WTC11 (cell line): ENCODE results near the gene SNCA. TPM values are rescaled to one million over a fixed set of nuclear protein-coding genes. Genes with fewer than 3 reads are reported as not detected.

Source experiments
- ATAC-seq: fragments of 200-7000 bp; cut with Tn5 transposase; 2 replicates; pipeline ENCODE4 v1.10.0; 2021; ENCODE audit warnings: mild to moderate bottlenecking, moderate library complexity
- CTCF ChIA-PET: fragments of 300-600 bp; sonication (Branson Sonifier 250); formaldehyde crosslinking; loops from one replicate; lab custom pipeline; 2021; ENCODE audit warnings: antibody characterized with exemption; lab: Charles Lee
- POLR2A ChIA-PET: fragments of 350-600 bp; sonication (Branson Sonifier 250); formaldehyde crosslinking; loops from one replicate; lab custom pipeline; 2021; ENCODE audit warnings: antibody characterized with exemption; lab: Charles Lee
- DNase-seq: peaks from one replicate; pipeline ENCODE4 v3.0.0; 2021; ENCODE audit warnings: low spot score
- H3K27ac Mint-ChIP-seq: 2 replicates; pipeline ENCODE4 v1.8.0; 2021; ENCODE audit warnings: mixed read lengths
- H3K27me3 Mint-ChIP-seq: 2 replicates; pipeline ENCODE4 v1.8.0; 2021; ENCODE audit warnings: low read depth, mild to moderate bottlenecking, moderate library complexity, mixed read lengths
- H3K36me3 Mint-ChIP-seq: 2 replicates; pipeline ENCODE4 v1.8.0; 2021; ENCODE audit warnings: mixed read lengths
- H3K4me1 Mint-ChIP-seq: 2 replicates; pipeline ENCODE4 v1.8.0; 2022; ENCODE audit warnings: mixed read lengths
- H3K4me3 Mint-ChIP-seq: 2 replicates; pipeline ENCODE4 v1.8.0; 2021; ENCODE audit warnings: mild to moderate bottlenecking, moderate library complexity, mixed read lengths
- H3K9me3 Mint-ChIP-seq: 2 replicates; pipeline ENCODE4 v1.8.0; 2021; ENCODE audit warnings: mixed read lengths
- CREB1 ChIP-seq: sonication (generic); formaldehyde crosslinking; IDR thresholded peaks from 2 replicates; pipeline ENCODE4 v1.8.0; 2023; ENCODE audit warnings: mild to moderate bottlenecking, missing genetic modification reagents
- E2F1 ChIP-seq: sonication (generic); formaldehyde crosslinking; IDR thresholded peaks from 2 replicates; pipeline ENCODE4 v1.8.0; 2022; ENCODE audit warnings: mild to moderate bottlenecking, missing genetic modification reagents
- ELF4 ChIP-seq: sonication (generic); formaldehyde crosslinking; IDR thresholded peaks from 2 replicates; pipeline ENCODE4 v1.8.1; 2022; ENCODE audit warnings: low read depth, mild to moderate bottlenecking, moderate library complexity, missing genetic modification reagents
- EMX1 ChIP-seq: fragments of 250-450 bp; sonication (Bioruptor Pico); IDR thresholded peaks from 2 replicates; pipeline ENCODE4 v1.8.0; 2021; ENCODE audit warnings: mild to moderate bottlenecking
- ESRRA ChIP-seq: sonication (generic); formaldehyde crosslinking; IDR thresholded peaks from 2 replicates; pipeline ENCODE4 v1.8.1; 2022; ENCODE audit warnings: mild to moderate bottlenecking, missing genetic modification reagents, borderline replicate concordance
- GRHL2 ChIP-seq: fragments of 250-450 bp; sonication (Bioruptor Pico); IDR thresholded peaks from 2 replicates; pipeline ENCODE4 v1.8.0; 2022; ENCODE audit warnings: mild to moderate bottlenecking, moderate library complexity; ENCODE audit not compliant: insufficient replicate concordance, severe bottlenecking
- HMGXB4 ChIP-seq: sonication (generic); formaldehyde crosslinking; IDR thresholded peaks from 2 replicates; pipeline ENCODE4 v1.8.1; 2023; ENCODE audit warnings: mild to moderate bottlenecking, moderate library complexity, missing genetic modification reagents
- MYBL2 ChIP-seq: sonication (generic); formaldehyde crosslinking; IDR thresholded peaks from 2 replicates; pipeline ENCODE4 v1.8.1; 2023; ENCODE audit warnings: mild to moderate bottlenecking, moderate library complexity, missing genetic modification reagents
- NFATC4 ChIP-seq: fragments of 250-450 bp; sonication (Bioruptor Pico); IDR thresholded peaks from 2 replicates; pipeline ENCODE4 v1.9.0; 2021; ENCODE audit warnings: mild to moderate bottlenecking
- NFYB ChIP-seq: sonication (generic); formaldehyde crosslinking; conservative IDR thresholded peaks from 2 replicates; pipeline ENCODE4 v1.8.0; 2022; ENCODE audit warnings: low read depth, missing genetic modification reagents
- NR1H2 ChIP-seq: sonication (generic); formaldehyde crosslinking; IDR thresholded peaks from 2 replicates; pipeline ENCODE4 v1.9.0; 2021; ENCODE audit warnings: mild to moderate bottlenecking, moderate library complexity, missing genetic modification reagents
- NR3C1 ChIP-seq: sonication (generic); formaldehyde crosslinking; conservative IDR thresholded peaks from 2 replicates; pipeline ENCODE4 v1.8.1; 2023; ENCODE audit warnings: low read depth, mild to moderate bottlenecking, missing genetic modification reagents
- PRRX2 ChIP-seq: fragments of 250-450 bp; sonication (Bioruptor Pico); IDR thresholded peaks from 2 replicates; pipeline ENCODE4 v1.8.0; 2021; ENCODE audit warnings: mild to moderate bottlenecking
- STAT6 ChIP-seq: sonication (generic); formaldehyde crosslinking; conservative IDR thresholded peaks from 2 replicates; pipeline ENCODE4 v1.8.1; 2023; ENCODE audit warnings: mild to moderate bottlenecking, low read depth, missing genetic modification reagents, moderate library complexity
- TEAD4 ChIP-seq: sonication (generic); formaldehyde crosslinking; IDR thresholded peaks from 2 replicates; pipeline ENCODE4 v1.8.0; 2022; ENCODE audit warnings: mild to moderate bottlenecking, missing genetic modification reagents
- ZNF219 ChIP-seq: sonication (generic); formaldehyde crosslinking; IDR thresholded peaks from 2 replicates; pipeline ENCODE4 v1.8.0; 2023; ENCODE audit warnings: missing genetic modification reagents, mild to moderate bottlenecking, borderline replicate concordance
- ZNF232 ChIP-seq: sonication (generic); formaldehyde crosslinking; IDR thresholded peaks from 2 replicates; pipeline ENCODE4 v1.8.0; 2022; ENCODE audit warnings: mild to moderate bottlenecking, missing genetic modification reagents
- ZNF281 ChIP-seq: sonication (generic); formaldehyde crosslinking; IDR thresholded peaks from 2 replicates; pipeline ENCODE4 v1.8.0; 2023; ENCODE audit warnings: mild to moderate bottlenecking, missing genetic modification reagents
- ZNF317 ChIP-seq: sonication (generic); formaldehyde crosslinking; IDR thresholded peaks from 2 replicates; pipeline ENCODE4 v1.8.1; 2023; ENCODE audit warnings: low read depth, mild to moderate bottlenecking, moderate library complexity, missing genetic modification reagents, borderline replicate concordance
- total RNA-seq: library from RNA; stranded (reverse); gene quantifications from 3 replicates; pipeline ENCODE4 v1.2.3, GENCODE V29; 2021

SNCA gene
- total RNA-seq, 1 experiment from 2014 or later = 15.0 TPM

- TF ChIP-seq ELF4 (CRISPR knock-in tag) (no peak), TEAD4 (CRISPR knock-in tag) (no peak), ESRRA (CRISPR knock-in tag) (no peak), NFATC4 (CRISPR knock-in tag) (no peak), HMGXB4 (CRISPR knock-in tag) (no peak), E2F1 (CRISPR knock-in tag) (no peak), STAT6 (CRISPR knock-in tag) (no peak), PRRX2 (no peak), NFYB (no peak), ZNF281 (no peak), ZNF219 (CRISPR knock-in tag) (no peak), ZNF232 (CRISPR knock-in tag) (no peak), MYBL2 (CRISPR knock-in tag) (no peak), CREB1 (CRISPR knock-in tag) (no peak)
Observed at GRCh38 chr4:89755220-89755619, 81.7 kb downstream of the SNCA start (continued).

GRCh38 chr4:89754531-89754930 is 82.4 kb downstream of the SNCA start:
- no peak for ATAC-seq
- H3K27me3 Mint-ChIP-seq = no peaks in the 10 kb centered on the region
- no peak overlapping the region for H3K4me3 Mint-ChIP-seq
- peaks cover 12% of the 10 kb centered on the region for H3K4me1 Mint-ChIP-seq
- no peak for DNase-seq
- ChIA-PET CTCF (no interaction called here), POLR2A (no interaction called here)
- no peaks in the 10 kb centered on the region for H3K9me3 Mint-ChIP-seq
- no peak overlapping the region for H3K27ac Mint-ChIP-seq
- no peaks in the 10 kb centered on the region for H3K36me3 Mint-ChIP-seq
- TF ChIP-seq HMGXB4 (CRISPR knock-in tag) (no peak), ZNF317 (CRISPR knock-in tag) (no peak), E2F1 (CRISPR knock-in tag) (no peak), EMX1 (CRISPR knock-in tag) (no peak), CREB1 (CRISPR knock-in tag) (no peak), GRHL2 (no peak), ZNF281 (no peak), NR3C1 (CRISPR knock-in tag) (no peak), PRRX2 (no peak), NR1H2 (CRISPR knock-in tag) (no peak)
